Heart right ventricle (tissue), 16 donors: ENCODE measurements around the gene CDC25A. TPM values are rescaled to one million over a fixed set of nuclear protein-coding genes. Genes with fewer than 3 reads are reported as not detected.
"Not testable (repeated sequence)": the region's sequence is repeated elsewhere in the genome, so short reads cannot be mapped to it uniquely, and the experiment has no call there.

Experiments
- ATAC-seq, 8 donors: fragments of 200-7000 bp; cut with Tn5 transposase; one replicate each; pipeline ENCODE4 v1.9.1; 2020; ENCODE audit warnings: mild to moderate bottlenecking in 8 of 8, moderate library complexity in 8 of 8, moderate number of reproducible peaks in 1 of 8
- DNase-seq, 2 donors: peaks; one replicate each; pipeline ENCODE4 v3.0.0-alpha.2; 2020
- H3K27ac ChIP-seq, 10 donors: fragments of 200-600 bp; sonication (generic) in 2 of 10; one replicate each; pipeline versions ENCODE4 v1.5.0 to v1.8.0; 2020 to 2022; ENCODE audit warnings: mild to moderate bottlenecking in 3 of 10
- H3K27me3 ChIP-seq, 7 donors: fragments of 200-600 bp; one replicate each; pipeline ENCODE4 v1.8.0; 2021 to 2022; ENCODE audit warnings: mild to moderate bottlenecking in 2 of 7
- H3K36me3 ChIP-seq, 9 donors: fragments of 200-600 bp; sonication (generic) in 1 of 9; one replicate each; pipeline versions ENCODE4 v1.5.0 to v1.8.0; 2020 to 2022; ENCODE audit warnings: mild to moderate bottlenecking in 2 of 9
- H3K4me1 ChIP-seq, 9 donors: fragments of 200-600 bp; sonication (generic) in 1 of 9; one replicate each; pipeline versions ENCODE4 v1.5.0 to v1.8.0; 2020 to 2022; ENCODE audit warnings: mild to moderate bottlenecking in 4 of 9
- H3K4me3 ChIP-seq, 10 donors: fragments of 200-600 bp; sonication (generic) in 2 of 10; one replicate each; pipeline versions ENCODE4 v1.5.0 to v1.8.0; 2020 to 2022; ENCODE audit warnings: mild to moderate bottlenecking in 7 of 10, moderate library complexity in 2 of 10
- H3K9me3 ChIP-seq, 11 donors: fragments of 200-600 bp in 10 of 11; sonication (generic) in 2 of 11; one replicate each; pipeline versions ENCODE4 v1.5.0 to v1.8.0; 2013 to 2022; ENCODE audit warnings: mild to moderate bottlenecking in 2 of 11, control low read depth in 1 of 11, moderate library complexity in 1 of 11
- WGBS, 2 donors: extraction: QIAGEN DNeasy Blood & Tissue Kit; methylation state at CpG; one replicate each; pipeline ENCODE4 v1.1.7; 2013; ENCODE audit warnings: inconsistent platforms in 1 of 2; 5-methylcytosine and 5-hydroxymethylcytosine counted together
- intact Hi-C, 10 donors: fragments of 100-400 bp; cut with DNase I; formaldehyde crosslinking; loops; one replicate each; pipeline versions ENCODE4 v1.11.1 to v1.14.2; 2022
- polyA plus RNA-seq, 2 donors: library from polyadenylated mRNA; stranded (reverse); fragments of 200-250 nt; gene quantifications; one replicate each; pipeline ENCODE4 v1.2.3, GENCODE V29; 2013
- total RNA-seq, 10 donors: library from RNA; stranded (reverse); fragmentation: NEBNext Ultra II Directional in 3 of 10; extraction: Animal tissue kit (Norgen Biotek cat#: 25700) in 3 of 10; gene quantifications; one replicate each; pipeline versions ENCODE4 v1.2.1 to v1.2.4, GENCODE V29; 2021 to 2023
- TF ChIP-seq, protein P1 (sequence below), 9 donors: fragments of 200-600 bp; sonication (generic) in 2 of 9; IDR thresholded peaks; one replicate each; pipeline versions ENCODE4 v1.5.0 to v1.8.0; 2021 to 2022; ENCODE audit warnings: antibody characterized with exemption in 9 of 9, mild to moderate bottlenecking in 5 of 9, moderate library complexity in 1 of 9
- donor health status: Arrhythmogenic right ventricular cardiomyopathy.
- donor health status: ischemic (EF 13 %, LVEDD 7.1; RV severe dilation, severe dysfunction).
- donor health status: healthy with polysubstance abuse.
- donor health status: DM: no; HTN: yes; CAD: no.
- donor health status: DM: no; HTN: no; CAD: no.
- donor health status: ischemic (EF 25% LVEDD 6.9; RV normal size, moderate dysfunction).
- donor health status: ischemic (EF 25% LVEDD 5.7; RV mildly dilated, moderate dysfunction).
- donor health status: healthy.
- donor health status: DM: yes; HTN: yes; CAD: no.
- donor health status: Ischemic cardiomyopathy.
- donor health status: ischemic (EF 35%, LVEDD 5.7; RV mildly dilated, moderate dysfunction).
- donor health status: nonischemic (EF 11% LVEDD 7.7; RV severe dilation, severe dysfunction).
- donor health status: DM: yes; HTN: yes; CAD: no.
- donor health status: PGD.
- donor health status: ischemic (EF 29% LVEDD 5.4; RV normal size, mild dysfunction).
- donor health status: nonischemic (EF 23%, LVEDD 6.1; RV moderate dilation, normal function).

CDC25A gene
- total and polyA plus RNA-seq, 12 donors: 0.20 to 3.2 (median 0.99) TPM

DNA sequence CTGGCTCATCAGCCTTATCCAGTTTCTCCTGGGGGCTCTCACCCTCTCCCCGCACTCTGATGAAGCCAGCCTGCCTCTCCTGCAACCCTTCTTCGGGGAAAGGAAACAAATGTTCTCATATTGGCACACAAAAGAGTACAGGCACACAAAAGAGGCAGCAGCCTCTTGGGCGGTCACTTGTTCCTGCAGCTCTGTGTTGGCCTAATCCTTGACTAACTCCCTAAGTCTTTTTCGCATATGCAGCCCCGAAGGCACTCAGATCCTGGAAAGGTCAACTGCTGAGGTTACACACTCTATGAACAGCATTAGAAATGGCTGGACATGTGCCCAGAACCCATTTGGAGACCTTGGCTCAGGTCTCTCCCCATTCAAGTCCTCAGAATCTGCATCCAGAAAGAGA is 27.7 kb upstream of the CDC25A start:
- TF ChIP-seq, protein P1, sequence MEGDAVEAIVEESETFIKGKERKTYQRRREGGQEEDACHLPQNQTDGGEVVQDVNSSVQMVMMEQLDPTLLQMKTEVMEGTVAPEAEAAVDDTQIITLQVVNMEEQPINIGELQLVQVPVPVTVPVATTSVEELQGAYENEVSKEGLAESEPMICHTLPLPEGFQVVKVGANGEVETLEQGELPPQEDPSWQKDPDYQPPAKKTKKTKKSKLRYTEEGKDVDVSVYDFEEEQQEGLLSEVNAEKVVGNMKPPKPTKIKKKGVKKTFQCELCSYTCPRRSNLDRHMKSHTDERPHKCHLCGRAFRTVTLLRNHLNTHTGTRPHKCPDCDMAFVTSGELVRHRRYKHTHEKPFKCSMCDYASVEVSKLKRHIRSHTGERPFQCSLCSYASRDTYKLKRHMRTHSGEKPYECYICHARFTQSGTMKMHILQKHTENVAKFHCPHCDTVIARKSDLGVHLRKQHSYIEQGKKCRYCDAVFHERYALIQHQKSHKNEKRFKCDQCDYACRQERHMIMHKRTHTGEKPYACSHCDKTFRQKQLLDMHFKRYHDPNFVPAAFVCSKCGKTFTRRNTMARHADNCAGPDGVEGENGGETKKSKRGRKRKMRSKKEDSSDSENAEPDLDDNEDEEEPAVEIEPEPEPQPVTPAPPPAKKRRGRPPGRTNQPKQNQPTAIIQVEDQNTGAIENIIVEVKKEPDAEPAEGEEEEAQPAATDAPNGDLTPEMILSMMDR (IDR thresholded peaks at IDR 0.05): no peak
- Histone ChIP-seq H3K4me1 (peaks cover 5 to 35% (median 20%) of the 10 kb centered on the region in 9 donors), H3K36me3 (no peaks in the 10 kb centered on the region), H3K27me3 (no peaks in the 10 kb centered on the region), H3K27ac (peak overlapping the region in 9 of 10 donors; percentile 20 to 67 (median 48)), H3K9me3 (no peaks in the 10 kb centered on the region), H3K4me3 (no peak overlapping the region)
- ATAC-seq: peak; percentile 31 to 81 (median 72)
- WGBS, 2 donors: 39 to 60% methylated on average over 5 of the region's 5 CpGs
- intact Hi-C loops: no loop called here
- DNase-seq: peak in 1 of 2 donors; percentile 43

DNA sequence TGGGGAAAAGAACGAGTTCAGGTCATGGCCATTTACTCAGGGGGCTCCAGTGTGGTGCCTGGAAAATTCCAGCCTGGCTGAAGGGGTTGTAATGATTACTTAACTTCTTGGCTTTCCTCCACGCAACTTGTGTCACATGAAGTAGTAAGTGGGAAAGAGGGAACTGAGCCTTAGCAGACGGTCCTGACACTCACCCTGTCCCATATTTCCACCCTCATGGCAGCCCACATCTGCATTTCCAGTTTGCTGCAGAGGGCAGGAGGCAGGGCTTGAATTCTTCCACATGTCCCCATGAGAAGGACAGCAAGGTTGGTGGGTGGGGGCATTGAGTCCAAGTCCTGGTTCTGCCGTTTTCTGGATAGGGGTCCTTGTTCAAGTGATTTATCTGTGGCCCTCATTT is 27.2 kb upstream of the CDC25A start:
- peak; percentile 80 to 90 (median 86) for ATAC-seq
- TF ChIP-seq, protein P1 (IDR thresholded peaks at IDR 0.05): no peak
- no peaks in the 10 kb centered on the region for H3K36me3 ChIP-seq
- no peaks in the 10 kb centered on the region for H3K27me3 ChIP-seq
- H3K4me1 ChIP-seq: peaks cover 5 to 35% (median 20%) of the 10 kb centered on the region in 9 donors
- WGBS, 2 donors: 24 to 28% methylated on average over 4 of the region's 4 CpGs
- no peak overlapping the region for H3K4me3 ChIP-seq
- DNase-seq: peak in 1 of 2 donors; percentile 57
- intact Hi-C loops: no loop called here
- H3K27ac ChIP-seq: peak overlapping the region in 9 of 10 donors; percentile 31 to 67 (median 48)
- H3K9me3 ChIP-seq: no peaks in the 10 kb centered on the region

DNA sequence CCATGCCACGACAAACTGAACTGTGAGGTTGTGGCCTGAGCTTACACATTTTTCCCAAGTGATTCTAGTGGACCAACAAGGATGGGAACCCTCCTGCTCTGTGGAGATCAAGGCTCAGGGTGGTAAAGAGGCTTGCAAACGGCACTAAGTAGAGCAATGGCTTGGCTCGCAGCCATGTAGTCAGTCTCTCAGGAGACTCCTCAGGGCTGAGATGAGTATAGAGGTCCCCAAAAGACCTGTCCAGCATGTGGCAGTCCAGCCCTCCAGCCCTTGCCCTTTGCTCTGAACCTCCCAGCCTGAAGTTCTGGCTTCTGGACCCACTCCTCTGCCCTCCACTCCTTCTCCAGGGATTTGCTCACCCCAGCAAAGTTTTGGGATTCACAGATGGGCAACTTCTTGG is 26.8 kb upstream of the CDC25A start:
- Histone ChIP-seq H3K27ac (peak overlapping the region in 8 of 10 donors; percentile 39 to 67 (median 50)), H3K4me3 (no peak overlapping the region), H3K4me1 (peaks cover 5 to 35% (median 20%) of the 10 kb centered on the region in 9 donors), H3K27me3 (no peaks in the 10 kb centered on the region), H3K9me3 (no peaks in the 10 kb centered on the region), H3K36me3 (no peaks in the 10 kb centered on the region)
- TF ChIP-seq, protein P1 (IDR thresholded peaks at IDR 0.05): no peak
- 60 to 69% methylated on average over 3 of the region's 3 CpGs for WGBS, 2 donors
- ATAC-seq (peak; percentile 2 to 51 (median 37)), DNase-seq (peak; percentile 9 to 54)
- intact Hi-C loops: no loop called here

DNA sequence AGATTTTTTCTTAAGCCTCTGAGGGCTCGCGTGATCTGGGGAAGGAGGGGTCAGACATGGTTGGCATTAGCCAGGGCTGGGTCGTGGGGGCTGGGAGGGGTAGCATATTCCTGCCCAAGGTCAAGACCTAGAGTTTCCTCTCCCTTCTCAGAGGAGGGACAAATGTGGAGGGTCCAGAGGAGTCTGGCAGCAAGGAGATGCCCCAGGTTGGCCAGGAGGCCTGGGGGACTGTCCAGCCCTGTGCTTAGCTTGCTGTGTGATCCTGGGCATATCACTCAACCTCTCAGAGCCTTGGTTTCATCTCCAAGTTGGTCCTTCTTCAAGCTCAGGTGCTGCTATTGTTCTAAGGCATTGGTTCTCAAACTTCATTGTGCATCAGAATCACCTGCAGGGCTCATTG is 26.0 kb upstream of the CDC25A start:
- H3K9me3 ChIP-seq: no peaks in the 10 kb centered on the region
- no peak overlapping the region for H3K4me3 ChIP-seq
- ATAC-seq (no peak), DNase-seq (no peak)
- H3K36me3 ChIP-seq: no peaks in the 10 kb centered on the region
- peaks cover 5 to 28% (median 20%) of the 10 kb centered on the region in 9 donors for H3K4me1 ChIP-seq
- TF ChIP-seq, protein P1 (IDR thresholded peaks at IDR 0.05): no peak
- intact Hi-C loops: no loop called here
- no peaks in the 10 kb centered on the region for H3K27me3 ChIP-seq
- no peak overlapping the region for H3K27ac ChIP-seq
- WGBS, 2 donors: 93 to 95% methylated on average over 3 of the region's 3 CpGs

DNA sequence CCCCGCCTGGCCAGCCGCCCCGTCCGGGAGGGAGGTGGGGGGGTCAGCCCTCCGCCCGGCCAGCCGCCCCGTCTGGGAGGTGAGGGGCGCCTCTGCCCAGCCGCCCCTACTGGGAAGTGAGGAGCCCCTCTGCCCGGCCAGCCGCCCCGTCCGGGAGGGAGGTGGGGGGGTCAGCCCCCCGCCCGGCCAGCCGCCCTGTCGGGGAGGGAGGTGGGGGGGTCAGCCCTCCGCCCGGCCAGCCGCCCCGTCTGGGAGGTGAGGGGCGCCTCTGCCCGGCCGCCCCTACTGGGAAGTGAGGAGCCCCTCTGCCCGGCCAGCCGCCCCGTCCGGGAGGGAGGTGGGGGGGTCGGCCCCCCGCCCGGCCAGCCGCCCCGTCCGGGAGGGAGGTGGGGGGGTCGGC is 23.6 kb upstream of the CDC25A start:
- H3K9me3 ChIP-seq, intact Hi-C loops: not testable (repeated sequence)
- WGBS, 2 donors: 96 to 98% methylated on average over 8 to 15 of the region's 36 CpGs

DNA sequence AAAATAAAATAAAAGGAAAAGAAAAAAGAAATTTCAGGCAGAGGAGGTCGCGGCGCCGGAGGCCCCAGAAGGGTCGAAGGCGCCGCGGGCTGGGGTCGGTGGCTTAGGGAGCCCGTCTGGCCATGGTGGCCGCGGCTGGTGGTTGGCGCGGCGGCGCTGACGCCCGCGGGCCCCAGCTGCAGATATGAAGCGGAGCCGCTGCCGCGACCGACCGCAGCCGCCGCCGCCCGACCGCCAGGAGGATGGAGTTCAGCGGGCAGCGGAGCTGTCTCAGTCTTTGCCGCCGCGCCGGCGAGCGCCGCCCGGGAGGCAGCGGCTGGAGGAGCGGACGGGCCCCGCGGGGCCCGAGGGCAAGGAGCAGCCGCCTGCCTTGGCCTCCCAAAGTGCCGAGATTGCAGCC is 22.3 kb upstream of the CDC25A start:
- WGBS, 2 donors: 76 to 87% methylated on average over 27 to 30 of the region's 48 CpGs
- H3K27ac ChIP-seq, H3K9me3 ChIP-seq, intact Hi-C loops, H3K36me3 ChIP-seq, H3K4me3 ChIP-seq, DNase-seq, H3K27me3 ChIP-seq, ATAC-seq: not testable (repeated sequence)
- H3K4me1 ChIP-seq: peaks cover 0 to 11% (median 9%) of the 10 kb centered on the region in 9 donors

More for the DNA sequence above, 23.6 kb upstream of the CDC25A start:
- not testable (repeated sequence) for H3K27ac ChIP-seq, DNase-seq, ATAC-seq, H3K36me3 ChIP-seq, H3K4me3 ChIP-seq, H3K27me3 ChIP-seq
- H3K4me1 ChIP-seq: peaks cover 5 to 22% (median 18%) of the 10 kb centered on the region in 9 donors
